GM18498 (cell line): Measurements from ENCODE around the gene MYO1D.
"Not testable (repeated sequence)": the region's sequence is repeated elsewhere in the genome, so short reads cannot be mapped to it uniquely, and the experiment has no call there.

ENCODE experiments used
- ATAC-seq: cut with Tn5 transposase; IDR thresholded peaks from one replicate; pipeline ENCODE4 v1.9.1; 2021; ENCODE audit warnings: mild to moderate bottlenecking, moderate library complexity; ENCODE audit not compliant: unreplicated experiment

The MYO1D gene

DNA sequence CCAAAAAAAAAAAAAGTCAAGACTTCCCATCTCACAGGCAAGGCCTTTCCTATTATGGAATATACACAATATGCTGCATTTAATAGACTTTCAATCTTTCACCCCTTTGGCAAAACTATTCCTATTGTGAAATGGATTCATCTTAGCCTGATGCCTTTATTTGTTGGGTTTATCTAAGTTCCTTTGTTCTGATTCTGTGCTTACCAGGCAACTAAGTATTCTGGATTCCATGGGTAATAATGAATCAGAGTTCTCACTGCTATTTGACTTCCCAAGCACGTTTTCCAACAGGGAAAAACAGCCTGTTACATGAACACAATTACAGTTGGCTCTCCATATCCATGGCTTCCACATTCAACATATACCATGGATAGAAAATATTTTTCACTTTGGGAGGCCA lies 135.5 kb downstream of the MYO1D start:
- ATAC-seq: no peak

DNA sequence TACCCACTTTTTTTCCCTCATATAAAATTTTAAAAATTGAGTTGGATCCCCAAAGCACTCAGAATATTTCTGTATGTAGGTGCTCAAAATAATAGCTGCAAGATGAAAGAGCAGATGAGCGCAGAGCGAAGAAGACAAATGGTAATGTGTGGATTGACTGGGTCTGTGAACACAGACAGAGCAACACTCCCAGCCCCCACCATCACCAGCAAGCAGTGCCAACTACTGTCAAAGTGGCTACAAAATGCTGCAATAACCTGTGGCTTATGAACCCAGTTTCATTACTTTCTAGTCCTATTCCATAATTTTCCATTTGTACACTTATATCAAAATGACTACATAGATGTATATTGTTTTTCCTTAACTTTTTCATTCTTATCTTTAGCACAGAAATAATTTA lies 137.2 kb downstream of the MYO1D start:
- no peak for ATAC-seq

DNA sequence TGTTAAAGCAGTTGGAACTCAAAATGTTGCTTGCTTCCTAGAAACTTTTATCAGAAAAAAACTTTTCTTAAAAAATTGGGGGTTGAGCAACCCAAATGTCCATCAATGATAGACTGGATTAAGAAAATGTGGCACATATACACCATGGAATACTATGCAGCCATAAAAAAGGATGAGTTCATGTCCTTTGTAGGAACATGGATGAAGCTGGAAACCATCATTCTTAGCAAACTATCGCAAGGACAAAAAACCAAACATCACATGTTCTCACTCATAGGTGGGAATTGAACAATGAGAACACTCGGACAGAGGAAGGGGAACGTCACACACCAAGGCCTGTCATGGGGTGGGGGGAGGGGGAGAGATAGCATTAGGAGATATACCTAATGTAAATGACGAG lies 137.8 kb downstream of the MYO1D start:
- not testable (repeated sequence) for ATAC-seq

DNA sequence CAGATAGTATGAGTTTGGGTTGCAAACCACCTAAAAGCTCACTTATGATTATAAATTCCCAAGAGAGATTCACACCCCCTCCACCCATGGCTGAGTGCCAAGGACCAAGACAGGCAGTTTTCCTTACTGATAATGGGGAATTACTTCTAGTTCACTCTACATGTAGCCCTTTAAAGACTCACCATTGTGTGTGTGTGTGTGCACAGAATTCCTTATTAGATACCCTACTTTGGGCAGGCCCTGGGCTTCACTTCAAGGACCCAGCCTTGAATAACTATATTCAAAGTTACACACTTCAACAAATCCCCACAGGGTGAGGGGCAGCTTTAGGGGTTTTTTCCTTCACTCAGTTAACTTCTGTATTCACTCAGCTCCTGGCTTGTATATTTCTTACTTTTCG lies 143.5 kb downstream of the MYO1D start:
- ATAC-seq: no peak

DNA sequence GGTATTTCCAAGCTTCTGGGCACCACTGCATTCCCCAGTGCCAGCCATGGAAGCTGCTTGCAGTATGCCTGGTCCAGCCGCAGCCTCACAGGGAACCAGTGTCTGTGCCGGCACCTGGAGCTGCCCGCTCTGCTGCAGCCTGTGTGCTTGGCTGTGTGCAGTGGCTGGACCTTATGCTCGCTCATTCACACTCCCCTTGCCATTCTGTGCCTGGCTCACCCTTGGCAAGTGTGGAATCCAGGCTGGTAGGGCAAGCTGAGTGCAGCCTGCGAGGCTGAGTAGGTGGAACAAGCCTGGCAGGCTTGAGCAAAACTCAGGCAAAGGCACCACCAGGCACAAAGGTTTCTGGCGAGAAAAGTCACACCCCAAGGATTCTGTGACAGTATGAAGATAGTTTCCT lies 144.0 kb downstream of the MYO1D start:
- ATAC-seq: no peak

DNA sequence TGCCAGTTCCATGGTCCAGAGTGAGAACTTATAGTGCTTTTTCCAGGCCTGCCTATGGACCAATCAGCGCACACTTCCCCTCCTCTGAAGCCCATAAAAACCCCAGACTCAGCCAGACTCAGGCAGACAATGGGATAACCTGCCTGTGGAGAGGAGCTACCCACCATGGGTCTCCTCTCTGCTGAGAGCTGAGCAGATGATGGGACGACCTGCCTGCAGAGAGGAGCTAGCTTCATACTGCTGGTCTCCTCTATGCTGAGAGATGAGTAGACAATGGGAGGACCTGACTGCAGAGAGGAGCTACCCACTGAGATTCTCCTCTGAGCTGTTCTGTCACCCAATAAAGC lies 144.7 kb downstream of the MYO1D start:
- no peak for ATAC-seq

DNA sequence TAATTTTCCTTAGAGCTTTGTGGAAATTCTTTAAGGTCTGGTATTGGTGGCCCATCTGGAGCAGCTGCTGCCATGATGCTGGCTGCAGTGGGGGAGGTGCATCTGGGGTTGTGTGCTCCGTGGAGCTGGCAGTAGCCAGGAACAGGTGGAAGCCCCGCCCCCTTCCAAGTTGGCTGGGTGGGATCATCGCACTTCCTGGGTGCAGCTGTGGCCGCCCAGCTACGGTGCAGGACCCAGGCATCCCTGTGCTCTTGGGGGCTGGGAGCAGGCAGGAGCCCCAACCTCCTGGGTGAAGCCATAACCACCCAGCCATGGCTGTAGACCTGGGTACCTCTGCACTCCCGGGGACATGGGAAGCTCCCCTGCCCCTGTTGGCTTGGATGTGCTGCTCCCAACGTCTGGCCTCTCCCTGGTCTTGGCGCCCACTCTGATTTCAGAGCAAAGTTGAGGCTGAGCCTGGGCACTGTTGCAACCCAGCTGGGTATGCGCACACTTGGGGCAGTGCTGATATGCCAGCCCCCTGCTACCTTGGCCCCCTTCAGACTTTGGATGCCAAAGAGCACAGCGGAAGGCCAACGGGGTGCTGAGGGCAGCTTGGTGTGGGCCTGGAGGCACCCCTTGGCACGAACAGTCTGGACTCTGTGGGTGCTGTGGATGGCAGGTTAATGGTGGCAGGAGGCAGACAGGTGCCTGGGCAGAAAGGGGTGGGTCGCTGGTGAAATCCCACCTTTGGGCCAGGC lies 145.2 kb downstream of the MYO1D start:
- no peak for ATAC-seq

DNA sequence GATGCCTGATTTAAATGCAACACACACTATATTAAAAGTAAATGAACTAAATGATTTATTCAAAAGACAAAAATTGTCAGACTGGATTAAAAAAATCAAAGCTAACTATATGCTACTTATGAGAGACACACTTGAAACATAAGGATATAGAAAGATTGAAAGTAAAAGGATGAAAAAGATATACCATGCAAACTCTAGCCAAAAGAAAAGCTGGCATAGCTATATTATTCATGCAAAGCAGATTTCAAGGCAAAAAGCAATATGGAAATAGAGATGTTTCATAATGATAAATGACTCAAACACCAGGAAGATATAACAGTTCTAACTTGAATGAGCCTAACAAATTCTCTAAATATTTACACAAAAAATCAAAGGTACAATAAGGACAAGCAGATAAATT lies 149.2 kb downstream of the MYO1D start:
- no peak for ATAC-seq

DNA sequence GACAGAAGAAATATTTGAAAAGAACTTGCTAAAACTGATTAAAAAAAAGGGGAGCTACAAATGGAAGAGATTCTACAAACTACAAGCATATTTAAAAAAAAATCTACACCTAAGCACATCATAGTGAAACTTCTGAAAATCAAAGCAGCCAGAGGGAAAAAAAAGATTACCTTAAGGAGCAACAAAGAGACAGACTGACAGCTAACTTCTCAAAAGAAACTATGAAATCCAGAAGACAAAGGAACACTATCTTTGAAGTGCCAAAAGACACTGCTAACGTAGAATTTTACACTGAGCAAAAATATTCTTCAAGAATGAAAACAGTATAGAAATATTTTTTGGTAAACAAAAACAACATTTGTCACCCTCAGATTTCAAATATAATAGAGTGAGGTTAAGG lies 151.2 kb downstream of the MYO1D start:
- ATAC-seq: no peak

DNA sequence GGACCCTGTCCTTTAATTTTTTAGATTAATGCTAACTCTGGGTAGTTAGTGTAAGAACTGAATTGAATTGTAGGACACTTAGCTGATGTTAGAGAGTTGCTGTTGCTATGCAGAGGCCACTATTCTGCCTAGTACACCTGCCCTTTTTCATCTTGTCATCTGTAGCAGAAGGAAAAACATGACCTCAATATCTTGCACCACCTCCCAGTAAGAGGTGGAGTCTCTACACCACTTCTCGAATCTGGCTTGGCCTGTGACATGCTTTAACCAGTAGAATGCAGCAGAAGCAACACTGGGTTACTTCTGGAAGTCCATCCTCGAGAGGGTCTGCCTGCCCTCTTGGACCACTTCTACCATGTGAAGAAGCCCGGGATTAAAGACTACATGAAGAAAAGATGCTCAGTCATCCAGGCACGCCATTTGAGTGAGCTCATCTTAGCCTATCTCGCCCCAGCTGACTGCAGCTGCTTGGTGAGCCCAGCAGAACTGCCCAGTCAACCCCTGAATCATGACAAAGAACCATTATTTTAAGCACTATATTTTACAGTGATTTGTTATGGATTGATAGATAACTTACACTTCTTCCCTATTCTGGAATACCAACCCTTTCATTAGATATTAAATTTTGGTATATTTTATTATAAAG lies 153.5 kb downstream of the MYO1D start:
- no peak for ATAC-seq

DNA sequence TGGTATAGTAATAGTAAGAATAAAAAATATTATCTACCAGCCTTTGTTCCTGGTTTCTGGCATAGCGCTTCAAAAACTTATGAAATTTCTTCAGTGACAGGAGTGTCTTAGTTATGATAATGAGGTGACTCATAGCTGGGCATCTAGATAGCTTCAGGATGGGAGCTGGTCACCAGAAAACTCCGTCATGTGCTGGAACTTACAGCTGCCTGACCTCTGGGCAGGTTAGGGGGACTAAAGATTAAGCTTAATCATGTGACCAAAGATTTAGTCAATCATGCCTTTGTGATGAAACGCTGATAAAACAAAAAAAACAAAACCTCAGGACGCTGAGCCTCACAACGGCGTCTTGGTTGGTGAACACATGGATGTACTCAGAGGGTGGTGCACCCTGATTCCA lies 154.2 kb downstream of the MYO1D start:
- no peak for ATAC-seq

DNA sequence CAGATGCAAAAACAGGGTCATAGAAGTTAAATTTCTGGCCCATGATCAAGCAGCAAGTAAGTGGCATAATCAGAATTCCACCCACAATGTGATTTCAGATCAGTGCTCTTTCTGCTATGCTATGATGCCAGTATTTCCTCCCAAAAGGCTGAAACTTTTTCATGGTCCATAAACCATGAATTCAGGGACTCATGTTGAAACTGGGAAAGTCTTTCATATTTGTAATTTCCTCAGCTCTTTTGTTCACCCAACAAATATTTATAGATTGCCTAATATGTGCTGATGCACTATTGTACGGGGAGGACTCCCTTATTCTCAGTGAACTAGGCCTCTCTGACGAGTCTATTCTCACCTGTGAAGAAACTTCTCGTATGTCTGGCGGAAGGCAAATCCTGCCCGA lies 156.3 kb downstream of the MYO1D start:
- ATAC-seq: no peak

DNA sequence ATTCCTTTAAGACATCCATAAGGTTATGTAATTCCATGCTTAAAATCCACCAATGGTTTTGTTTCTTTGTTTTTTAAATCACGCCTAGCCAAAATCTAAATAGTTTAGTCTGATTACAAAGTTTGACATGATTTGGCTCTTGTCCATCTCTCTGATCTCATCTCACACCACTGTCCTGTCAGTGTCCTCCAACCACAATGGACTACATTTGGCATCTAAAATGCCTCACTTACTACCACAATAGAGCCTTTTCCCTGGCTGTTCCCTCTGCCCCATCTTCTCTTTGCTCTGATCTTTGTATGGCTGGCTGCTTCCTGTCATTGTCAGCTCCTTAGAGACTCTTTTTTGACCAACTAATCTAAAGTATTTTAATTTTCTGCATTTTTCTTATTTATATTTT lies 157.2 kb downstream of the MYO1D start:
- no peak for ATAC-seq

DNA sequence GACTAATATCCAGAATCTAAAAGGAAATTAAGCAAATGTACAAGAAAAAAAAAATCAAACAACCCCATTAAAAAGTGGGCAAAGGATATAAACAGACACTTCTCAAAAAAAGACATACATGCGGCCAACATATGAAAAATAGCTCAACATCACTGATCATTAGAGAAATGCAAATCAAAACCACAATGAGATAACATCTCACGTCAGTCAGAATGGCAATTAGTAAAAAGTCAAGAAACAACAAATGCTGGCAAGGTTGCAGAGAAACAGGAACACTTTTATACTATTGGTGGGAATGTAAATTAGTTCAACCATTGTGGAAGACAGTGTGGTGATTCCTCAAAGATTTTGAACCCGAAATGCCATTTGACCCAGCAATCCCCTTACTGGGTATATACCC lies 162.0 kb downstream of the MYO1D start:
- ATAC-seq: not testable (repeated sequence)

DNA sequence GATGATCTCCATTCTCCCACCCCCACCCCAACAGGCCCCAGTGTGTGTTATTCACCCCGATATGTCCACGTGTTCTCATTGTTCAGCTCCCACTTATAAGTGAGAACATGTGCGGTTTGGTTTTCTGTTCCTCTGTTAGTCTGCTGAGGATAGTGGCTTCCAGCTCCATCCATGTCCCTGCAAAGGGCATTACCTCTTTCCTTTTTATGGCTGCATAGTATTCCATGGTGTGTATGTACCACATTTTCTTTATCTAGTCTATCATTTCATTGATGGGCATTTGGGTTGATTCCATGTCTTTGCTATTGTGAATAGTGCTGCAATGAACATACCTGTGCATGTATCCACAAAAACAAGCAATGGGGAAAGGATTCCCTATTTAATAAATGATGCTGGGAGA lies 162.7 kb downstream of the MYO1D start:
- ATAC-seq: not testable (repeated sequence)

DNA sequence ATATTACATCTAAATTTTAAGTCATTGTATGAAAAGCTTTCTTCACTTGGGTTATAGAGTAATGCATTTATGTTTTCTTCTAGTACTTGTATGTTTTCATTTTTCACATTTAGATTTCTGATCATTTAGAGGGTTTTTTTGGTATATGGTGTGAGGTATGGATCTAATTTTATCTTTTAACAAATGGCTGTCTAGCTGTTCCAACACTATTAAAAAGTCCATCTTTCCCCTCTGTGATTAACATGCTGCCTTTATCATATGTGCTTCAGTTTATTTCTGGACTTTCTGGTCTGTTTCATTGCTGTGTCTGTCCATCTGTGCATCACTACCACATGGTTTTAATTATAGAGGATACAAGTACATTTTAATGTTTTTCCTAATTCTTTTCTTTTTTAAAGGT lies 163.8 kb downstream of the MYO1D start:
- ATAC-seq: no peak

DNA sequence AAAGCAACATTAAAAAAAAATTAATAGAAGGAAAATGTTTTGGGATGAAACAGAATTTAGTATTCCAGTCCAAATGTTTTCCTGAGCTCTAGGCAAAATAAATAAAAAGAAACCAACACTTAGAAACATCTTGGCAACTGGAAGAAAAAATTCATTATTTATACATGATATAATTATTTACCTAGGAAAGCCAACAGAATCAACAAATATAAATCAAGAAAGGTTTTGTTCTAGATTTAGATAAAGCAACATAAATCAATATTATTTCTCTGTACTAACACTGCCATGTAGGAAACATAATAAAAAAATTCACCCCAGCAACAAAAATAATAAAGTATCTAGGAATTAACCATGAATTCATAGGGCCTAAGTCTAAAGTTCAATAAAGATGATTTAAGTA lies 167.4 kb downstream of the MYO1D start:
- ATAC-seq: no peak

DNA sequence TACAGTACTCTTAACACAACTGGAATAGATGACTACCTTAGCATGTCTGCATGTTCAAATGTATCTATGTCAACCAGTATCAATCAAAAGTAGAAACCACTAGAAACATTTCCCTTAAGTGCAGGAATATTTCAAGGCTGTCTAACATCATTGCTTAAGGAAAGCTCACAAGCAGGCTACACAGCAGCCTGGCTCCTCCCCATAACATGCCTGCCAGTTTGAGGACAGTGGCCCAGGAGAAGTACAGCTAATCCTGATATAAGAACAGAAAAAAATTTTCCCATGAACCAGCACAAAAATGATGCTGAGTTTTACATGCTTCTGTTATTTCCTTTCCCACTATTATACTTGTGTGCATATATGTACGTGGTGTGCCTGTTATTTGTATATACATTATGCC lies 175.1 kb downstream of the MYO1D start:
- no peak for ATAC-seq

DNA sequence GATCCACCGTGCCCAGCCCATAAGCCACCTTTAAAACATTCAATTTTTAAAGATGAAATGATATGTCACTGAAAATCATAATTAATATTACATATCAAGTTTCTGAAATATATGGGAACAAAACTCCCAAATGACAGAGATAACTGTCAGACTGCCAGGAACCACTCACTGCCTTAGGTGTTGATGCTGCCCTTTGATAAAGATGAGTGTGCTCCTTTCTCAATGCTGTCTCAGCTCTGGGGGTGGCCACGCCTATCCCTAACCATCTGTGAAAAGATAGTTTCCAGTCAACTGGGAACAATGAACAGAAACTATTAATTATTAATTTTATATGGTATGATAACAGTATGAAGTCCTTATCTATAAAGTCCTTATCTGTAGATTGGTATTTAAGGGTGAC lies 177.7 kb downstream of the MYO1D start:
- ATAC-seq: no peak

DNA sequence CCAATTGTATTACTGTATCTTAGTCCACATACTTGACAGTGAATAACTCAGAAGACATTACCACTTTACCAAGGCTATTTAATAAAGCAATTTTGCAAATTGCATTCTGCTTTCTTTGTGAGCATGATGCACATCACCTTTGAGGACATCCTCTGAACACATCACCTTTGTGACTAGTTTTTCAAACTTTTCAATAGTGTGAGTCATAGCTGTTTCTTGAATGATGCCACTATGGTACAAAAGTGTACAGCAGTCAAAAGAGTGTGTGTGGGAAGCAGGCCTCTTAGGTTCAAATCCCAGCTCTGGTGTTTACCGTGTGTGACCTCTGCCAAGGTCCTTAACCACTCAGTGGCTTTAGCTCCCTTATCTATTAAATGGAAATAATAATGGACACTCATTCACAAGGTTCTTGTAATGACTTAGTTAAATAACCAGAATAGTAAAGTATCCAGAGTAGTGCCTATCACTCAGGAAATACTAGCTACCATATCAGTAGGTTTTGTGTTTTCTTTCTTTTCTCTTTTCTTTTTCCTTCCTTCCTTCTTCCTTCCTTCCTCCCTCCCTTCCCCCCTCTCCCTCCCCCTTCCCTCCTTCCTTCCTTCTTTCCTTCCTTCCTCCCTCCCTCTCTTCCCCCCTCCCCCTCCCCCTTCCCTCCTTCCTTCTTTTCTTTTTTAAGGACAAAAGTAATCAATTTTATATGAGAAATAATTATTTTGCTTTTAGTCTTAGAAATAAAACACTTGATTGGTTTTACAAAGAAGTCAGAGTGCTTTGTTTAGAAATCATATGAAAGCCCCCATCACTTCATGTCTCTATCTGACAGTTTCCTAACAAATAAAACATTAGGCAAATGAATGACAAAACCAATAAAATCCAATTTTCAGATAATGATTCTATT lies 178.9 kb downstream of the MYO1D start:
- ATAC-seq: no peak

DNA sequence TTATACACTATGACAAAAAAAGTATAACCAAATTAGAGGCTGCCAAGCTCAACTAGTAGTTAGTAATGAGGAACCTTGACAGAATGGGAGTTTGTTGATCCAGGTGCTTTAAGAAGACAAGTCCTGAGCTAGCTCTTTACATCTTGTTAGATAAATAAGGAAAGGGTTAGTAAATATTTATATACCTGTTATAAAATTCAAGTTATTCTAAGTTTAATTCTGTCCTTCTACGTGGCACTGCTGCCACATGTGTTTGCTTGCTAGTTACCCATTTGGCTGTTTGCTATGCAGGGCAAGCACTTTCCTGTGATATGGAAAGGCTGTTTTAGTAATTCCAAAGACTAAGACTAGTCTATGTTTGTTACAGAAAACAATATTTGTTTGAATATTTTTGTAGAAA lies 180.5 kb downstream of the MYO1D start:
- ATAC-seq: no peak

DNA sequence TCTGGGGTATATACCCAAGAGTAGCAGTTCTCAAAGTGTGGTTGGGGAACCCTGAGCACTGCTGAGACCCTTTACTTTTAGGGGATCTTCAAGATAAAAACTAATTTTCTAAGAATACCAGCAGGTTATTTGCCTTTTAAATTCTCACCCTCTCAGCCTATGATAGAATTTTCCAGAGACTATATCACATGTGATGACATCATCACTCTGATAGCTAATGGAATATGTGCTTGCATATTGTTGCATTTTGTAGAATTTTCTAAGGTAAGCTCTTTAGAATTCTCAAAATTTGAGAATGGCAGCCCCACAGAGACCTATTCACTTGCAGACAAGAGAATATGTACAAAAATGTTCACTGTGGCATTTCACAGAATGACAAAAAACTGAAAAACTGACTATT lies 181.1 kb downstream of the MYO1D start:
- ATAC-seq: no peak
